Ovary (tissue), 3 donors: Measurements from ENCODE around the gene TAS2R41.

ENCODE experiments used
- CTCF ChIP-seq, 3 donors: fragments of 450-650 bp in 2 of 3; fragments of 200-600 bp in 1 of 3; IDR thresholded peaks; one replicate each; pipeline versions ENCODE4 v1.5.1 to v1.8.0; 2016 to 2022; ENCODE audit warnings: antibody characterized with exemption in 3 of 3, mild to moderate bottlenecking in 1 of 3
- EP300 ChIP-seq: sonication (generic); formaldehyde crosslinking; IDR thresholded peaks from one replicate; pipeline ENCODE4 v1.6.1; 2017; ENCODE audit warnings: antibody characterized with exemption
- donor health status: DM: no; HTN: no; CAD: no.

DNA sequence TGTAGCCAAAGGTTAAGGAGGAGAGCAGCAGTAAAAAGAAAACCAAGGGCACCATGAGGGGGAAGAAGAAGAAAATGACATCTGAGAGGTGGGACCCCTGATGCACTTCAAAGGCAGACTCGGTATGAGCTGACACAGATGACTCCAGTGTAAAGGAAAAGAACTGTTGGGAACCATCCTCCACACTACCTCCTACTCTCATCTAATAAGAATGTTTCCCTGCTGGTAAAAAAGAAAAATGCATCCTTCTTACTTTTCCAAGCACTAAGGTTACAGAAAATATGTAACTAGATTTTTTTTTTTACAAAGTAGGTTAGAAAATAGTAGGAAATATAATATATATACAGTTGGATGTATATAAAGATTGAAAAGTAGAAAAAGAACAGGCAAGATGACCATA is 16.9 kb downstream of the TAS2R41 start:
- TF ChIP-seq CTCF (IDR thresholded peaks at IDR 0.05) = no peak
- no peak for TF ChIP-seq EP300
